GM13976 (cell line): ENCODE measurements around the gene RPL36.

Experiments used
- DNase-seq: peaks from one replicate; pipeline ENCODE4 v3.0.0; 2012; ENCODE audit warnings: low spot score
- CTCF ChIP-seq: IDR thresholded peaks from 2 replicates; pipeline ENCODE4 v1.5.1; 2012; ENCODE audit warnings: borderline replicate concordance, mild to moderate bottlenecking; ENCODE audit not compliant: insufficient read depth; ENCODE audit errors: extremely low read depth, missing control alignments, control extremely low read depth
- in situ Hi-C: fragments of 300-500 bp; cut with MboI; formaldehyde crosslinking; loops from one replicate; pipeline ENCODE4 v1.12.0; 2022; ENCODE audit warnings: low sequenced_read_pairs, mixed read lengths, inconsistent platforms; ENCODE audit not compliant: unreplicated experiment

RPL36 gene

DNA sequence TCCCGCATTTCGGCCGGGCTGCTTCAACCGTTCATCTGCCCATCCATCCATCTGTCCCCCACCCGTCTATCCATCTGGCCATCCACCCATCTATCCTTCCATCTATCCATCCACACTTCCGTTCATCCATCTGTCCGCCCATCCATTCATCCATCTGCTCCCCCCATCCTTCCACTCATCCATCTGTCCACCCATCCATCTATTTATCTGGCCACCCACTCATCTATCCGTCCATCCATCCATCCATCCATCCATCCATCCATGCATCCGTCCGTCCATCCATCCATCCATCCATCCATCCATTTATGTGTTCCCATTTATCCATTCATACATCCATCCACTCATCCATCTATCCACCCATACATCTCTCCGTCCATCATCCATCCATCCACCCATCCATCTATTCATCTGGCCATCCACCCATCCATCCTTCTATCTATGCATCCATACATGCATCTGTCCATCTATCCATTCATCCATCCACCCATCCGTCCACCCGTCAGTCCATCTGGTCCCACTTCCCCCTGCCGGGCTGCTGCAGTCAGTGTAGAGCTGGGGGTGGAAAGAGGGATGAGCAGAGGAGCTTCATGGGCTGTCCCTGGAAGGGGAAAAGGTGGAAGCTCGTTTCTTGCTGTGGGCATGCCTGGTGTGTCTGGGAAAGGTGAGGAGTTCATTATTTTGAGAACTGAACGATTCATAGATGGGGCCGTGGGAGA is 8.5 kb upstream of the RPL36 start:
- no peak for TF ChIP-seq CTCF
- in situ Hi-C loops, result no loop called here
- no peak for DNase-seq

- TF ChIP-seq CTCF, result no peak
- in situ Hi-C loops, result no loop called here
- DNase-seq, result no peak
Observed at GRCh38 chr19:5682107-5682482, 8.0 kb upstream of the RPL36 start.

DNA sequence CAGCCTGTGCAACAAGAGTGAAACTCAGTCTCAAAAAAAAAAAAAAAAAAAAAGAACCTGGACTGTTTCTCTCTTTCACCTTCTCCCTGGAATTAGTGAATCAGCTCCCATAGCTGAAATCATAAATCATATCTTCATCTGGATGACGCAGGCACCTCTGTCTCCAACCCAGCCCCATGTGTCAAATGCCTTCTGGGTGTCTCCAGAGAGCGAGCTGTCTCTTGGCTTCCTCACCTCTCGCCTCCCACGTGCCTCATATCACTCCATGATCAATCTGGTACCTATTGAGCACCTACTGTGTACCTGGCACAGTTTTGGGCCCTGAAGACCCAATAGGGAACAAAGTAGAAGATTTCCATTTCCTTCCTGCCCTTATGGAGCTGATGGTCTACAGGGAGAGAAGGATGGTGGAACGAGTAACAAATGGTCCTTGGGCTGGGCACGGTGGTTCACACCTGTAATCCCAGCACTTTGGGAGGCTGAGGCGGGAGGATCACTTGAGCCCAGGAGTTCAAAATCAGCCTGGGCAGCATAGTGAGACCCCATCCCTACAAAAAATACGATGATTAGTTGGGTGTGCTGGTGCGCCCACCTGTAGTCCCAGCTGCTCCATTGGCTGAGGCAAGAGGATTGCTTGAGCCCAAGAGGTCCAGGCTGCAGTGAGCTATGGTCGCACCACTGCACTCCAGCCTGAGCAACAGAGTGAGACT is 6.8 kb upstream of the RPL36 start:
- in situ Hi-C loops, result no loop called here
- no peak for TF ChIP-seq CTCF
- DNase-seq, result no peak

DNA sequence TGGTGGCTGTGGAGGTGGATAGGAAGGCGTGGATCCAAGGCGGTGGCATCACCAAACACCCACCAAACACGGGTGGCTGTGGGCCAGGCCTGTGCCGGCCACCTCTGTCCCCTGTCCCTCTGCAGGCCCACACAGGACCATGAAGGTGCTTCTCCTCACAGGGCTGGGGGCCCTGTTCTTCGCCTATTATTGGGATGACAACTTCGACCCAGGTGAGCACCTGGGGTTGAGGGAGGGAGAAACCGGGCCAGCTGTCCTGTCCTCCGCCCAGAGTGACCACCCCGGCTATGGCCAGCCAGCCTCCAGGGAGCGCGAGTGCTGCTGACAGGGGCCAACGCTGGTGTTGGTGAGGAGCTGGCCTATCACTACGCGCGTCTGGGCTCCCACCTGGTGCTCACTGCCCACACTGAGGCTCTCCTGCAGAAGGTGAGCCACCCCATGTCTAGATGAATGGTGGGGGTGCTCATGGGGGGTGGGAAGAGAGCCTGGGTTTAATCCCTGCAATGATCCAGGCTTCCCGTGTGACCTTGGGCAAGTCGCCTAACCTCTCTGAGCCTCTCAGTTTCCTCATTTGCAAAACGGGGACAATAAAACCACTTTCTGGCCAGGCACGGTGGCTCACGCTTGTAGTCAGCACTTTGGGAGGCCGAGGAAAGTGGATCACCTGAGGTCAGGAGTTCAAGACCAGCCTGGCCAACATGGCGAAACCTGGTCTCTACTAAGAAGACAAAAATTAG is 5.2 kb upstream of the RPL36 start:
- DNase-seq, result no peak
- no peak for TF ChIP-seq CTCF
- in situ Hi-C loops, result no loop called here

DNA sequence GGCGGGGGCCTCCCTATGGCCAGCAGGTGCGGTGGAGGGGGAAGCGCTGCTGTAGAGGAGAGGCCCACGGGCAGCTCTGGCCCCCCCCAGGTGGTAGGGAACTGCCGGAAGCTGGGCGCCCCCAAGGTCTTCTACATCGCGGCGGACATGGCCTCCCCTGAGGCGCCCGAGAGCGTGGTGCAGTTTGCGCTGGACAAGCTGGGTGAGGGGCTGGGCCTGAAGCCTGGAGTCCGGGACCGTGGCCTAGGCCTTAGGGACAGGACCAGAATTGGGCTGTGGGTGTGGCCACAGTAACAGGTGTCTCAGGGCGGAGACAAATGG is 3.8 kb upstream of the RPL36 start:
- no peak for DNase-seq
- TF ChIP-seq CTCF, result no peak
- in situ Hi-C loops, result no loop called here

GRCh38 chr19:5686647-5687359 is 3.3 kb upstream of the RPL36 start:
- DNase-seq, result peak; percentile 99
- TF ChIP-seq CTCF, result peak; percentile 92
- in situ Hi-C loops, result no loop called here
